Activated CD8-positive, alpha-beta memory T cell treated with anti-CD3 and anti-CD28 coated beads, Interleukin-2, amount 50 U/mL, for 1 hour (primary cell): Measurements from ENCODE around the gene TDP1.

Source experiments
- DNase-seq: peaks from one replicate; pipeline ENCODE4 v3.0.0-alpha.2; 2020; ENCODE audit errors: extremely low read depth

TDP1 gene

DNA sequence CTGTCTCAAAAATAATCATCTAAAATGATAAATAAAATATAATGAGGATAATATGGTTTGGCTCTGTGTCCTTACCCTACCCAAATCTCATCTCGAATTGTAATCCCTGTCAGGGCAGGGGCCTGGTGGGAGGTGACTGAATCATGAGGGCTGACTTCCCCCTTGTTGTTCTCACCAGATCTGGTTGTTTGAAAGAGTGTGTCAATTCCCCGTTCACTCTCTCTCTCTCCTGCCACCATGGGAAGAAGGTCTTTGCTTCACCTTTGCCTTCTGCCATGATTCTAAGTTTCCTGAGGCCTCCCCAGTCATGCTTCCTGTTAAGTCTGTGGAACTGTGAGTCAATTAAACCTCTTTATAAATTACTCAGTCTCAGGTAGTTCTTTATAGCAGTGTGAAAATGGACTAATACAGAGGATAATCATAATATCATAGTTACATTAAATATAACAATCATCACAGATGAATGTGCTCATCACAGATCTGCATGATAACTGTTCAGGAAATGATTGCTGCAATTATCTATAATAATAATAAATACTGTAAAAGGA, 13.8 kb upstream of the TDP1 start:
- DNase-seq: no peak

DNA sequence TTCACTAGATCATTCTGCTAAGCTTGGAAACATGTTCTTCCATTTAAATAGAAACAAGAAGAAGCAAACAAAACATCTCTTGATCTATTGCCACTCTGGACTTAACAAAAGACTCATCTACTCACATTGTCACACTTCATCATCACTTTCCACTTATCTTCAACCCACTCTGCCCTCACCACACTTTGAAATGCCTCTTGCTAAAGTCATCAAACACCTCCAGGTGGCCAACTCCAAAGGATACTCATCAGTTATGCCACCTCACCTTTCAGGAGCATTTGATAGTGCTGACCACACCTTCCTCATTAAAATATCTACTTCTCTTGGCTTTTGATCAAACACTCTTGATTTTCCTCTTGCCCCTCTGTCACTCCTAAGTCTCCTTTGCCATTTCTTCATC, 8.4 kb upstream of the TDP1 start:
- no peak for DNase-seq

DNA sequence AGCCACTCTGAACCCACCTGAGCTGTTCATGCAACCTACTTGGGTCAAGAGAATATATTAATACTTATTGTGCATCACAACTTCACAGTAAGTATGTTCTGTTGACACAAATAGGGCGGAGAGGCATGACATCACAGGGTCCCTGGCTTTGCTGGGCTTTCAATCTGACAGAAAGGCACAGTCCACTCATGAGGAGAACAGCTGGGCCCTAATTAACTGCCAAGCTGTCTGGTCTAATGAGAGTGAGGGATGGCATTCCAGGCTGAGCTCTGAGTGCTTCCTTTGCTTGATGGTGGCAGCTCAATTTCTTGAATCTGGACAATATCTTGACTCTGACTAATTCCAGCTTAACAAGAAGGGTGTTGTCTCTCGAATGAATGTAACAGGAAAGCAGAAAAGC, 3.2 kb upstream of the TDP1 start:
- DNase-seq: no peak

DNA sequence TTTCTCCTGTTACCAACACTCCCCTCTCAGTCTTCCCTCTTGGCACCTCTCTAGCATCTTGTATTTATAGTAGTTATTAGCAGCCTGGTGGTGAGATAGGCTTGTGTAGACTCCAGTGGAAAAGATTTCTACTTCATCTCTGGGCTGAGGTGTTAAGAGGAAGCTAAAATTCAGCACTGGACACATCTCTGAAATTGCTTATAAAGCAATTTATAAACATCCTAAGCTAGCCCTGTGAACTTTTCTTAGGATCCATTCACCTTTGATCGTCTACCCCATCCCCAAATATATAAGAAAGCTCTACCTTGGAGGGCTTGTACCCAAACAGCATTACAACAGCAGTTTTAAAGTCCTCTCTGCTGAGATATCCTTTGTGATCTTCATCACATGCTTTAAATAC, 2.1 kb upstream of the TDP1 start:
- no peak for DNase-seq

DNA sequence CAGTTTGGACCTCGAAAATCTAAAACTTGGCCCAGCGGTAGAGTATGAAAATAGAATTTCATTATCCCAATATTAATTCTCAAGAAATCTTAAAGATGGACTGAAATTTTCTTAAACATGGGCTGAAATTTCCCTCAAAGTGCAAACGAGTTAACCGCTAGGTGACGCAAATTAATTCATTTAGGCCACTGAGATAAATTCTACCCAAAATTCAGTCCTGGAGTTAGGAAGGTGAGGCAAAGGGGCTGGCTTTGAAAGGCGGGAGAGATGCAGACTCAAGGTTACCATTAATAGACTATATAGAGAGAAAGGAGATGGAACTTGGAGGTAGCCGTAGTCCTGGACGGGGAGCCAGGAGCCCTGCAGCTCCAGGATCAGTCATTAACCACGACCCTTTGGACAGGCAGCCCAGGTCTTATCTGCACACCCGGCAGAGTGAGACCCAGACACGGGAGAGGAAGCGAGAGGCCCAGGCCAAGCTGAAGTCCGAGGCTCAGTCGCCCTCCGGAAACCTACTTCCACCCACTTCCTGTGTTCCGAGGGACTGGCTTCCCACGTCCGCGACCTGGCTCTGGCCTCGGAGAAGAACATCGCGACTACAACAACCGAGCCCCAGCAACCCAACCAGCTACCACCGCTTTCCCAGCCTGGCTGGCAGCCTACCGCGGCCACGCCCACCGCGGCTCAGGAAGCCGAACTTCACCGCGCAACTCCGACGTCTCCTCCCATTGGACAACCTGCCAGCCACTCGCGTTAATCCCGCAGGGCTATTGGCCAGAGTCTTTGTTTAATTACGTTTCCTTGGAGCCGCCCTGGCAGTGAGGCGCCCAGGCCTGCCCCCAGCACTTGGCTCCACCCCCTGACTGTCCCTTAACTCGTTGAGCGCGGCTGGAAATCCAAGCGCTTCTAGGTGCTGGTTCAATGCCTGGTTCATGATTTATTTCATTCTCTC, 1.4 kb upstream of the TDP1 start, which contains the start of gene EFCAB11:
Gene EFCAB11 (minus strand): TSS at position 661 of the 952 bp plus-strand sequence. CDS start 70 bp downstream, at position 591.
- DNase-seq: peak; percentile 92

DNA sequence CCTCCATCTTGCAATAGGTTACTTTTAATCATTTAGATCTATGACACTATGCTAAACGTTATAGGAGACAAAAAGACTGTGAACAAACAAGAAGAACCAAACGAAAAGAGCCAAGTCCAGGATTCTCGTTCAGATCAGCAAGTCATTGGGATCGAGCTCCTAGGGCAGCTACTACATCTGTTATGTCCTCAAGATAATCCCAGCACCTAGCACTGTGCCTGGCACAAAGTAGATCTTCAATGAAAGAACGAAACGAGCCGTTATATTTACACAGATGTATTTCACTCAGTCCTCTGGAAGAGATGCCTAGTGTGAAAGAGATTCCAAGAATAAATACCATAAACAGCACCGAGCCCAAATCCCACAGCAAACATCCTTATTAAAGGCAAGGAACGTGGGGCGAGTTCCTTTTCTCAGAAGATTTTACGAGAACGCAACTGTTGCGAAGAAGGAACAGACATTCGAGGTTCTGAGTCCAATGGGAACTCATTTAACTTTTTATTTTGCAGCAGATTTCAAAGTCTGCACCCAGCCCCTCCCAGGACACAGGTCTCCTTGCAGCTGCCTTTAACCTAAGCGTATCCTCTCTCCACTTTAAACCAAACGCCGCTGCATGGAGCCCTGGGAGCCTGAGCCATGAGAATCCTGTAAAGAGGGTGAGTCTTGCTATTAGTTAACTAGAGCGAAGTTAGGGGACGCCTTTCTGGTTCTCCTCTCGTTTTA, 544 bp upstream of the TDP1 start:
- no peak for DNase-seq

DNA sequence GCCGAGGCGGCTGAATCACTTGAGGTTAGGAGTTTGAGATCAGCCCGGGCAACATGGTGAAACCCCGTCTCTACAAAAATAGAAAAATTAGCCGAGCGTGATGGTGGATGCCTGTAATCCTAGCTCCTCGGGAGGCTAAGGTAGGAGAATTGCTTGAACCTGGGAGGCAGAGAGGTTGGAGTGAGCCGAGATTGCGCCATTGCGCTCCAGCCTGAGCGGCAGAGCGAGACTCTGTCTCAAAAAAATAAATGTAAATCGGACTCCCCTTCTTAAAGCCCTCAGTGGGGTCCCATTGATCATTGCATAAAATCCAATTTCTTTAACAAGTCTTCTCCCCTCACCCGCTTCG, 908 bp downstream of the TDP1 start:
- DNase-seq: no peak

DNA sequence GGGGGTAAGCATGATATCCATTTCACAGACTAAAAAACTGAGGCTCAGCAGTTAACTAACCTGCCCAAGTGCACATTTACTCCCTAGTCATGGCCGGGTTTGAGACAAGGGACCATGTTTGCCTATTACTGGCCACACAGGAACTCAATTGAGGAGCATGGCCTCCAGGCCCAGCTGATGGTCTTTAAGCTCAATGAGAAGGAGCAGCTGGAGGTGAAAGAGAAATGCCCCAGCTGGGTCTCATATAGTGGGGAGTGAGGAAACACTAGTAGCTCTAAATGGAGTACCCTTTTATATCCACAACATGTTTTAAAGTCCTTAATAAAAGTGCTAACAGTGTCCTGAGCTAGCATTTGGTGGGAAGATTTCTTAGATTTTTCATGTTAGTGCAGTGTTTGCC, 1.6 kb downstream of the TDP1 start:
- DNase-seq: no peak

DNA sequence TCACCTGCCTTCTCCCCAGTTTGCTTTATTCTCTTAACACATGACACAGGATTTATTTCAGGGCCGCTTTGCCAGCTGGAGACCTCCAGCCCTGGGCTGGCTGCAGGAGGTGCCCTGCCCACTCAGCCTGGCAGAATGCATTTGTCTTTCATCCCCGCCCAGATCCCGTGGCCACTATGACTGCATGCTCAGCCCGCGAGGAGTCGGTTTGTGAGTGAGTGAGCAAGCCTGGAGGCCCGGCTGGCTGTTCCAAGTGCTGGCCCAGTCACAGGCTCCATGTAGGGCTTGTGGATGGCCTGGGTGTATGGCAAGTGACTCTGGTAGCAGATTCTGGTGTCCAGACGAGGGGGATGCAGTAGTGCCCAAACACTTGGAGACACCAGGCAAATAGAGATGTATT, 2.1 kb downstream of the TDP1 start:
- DNase-seq: no peak

DNA sequence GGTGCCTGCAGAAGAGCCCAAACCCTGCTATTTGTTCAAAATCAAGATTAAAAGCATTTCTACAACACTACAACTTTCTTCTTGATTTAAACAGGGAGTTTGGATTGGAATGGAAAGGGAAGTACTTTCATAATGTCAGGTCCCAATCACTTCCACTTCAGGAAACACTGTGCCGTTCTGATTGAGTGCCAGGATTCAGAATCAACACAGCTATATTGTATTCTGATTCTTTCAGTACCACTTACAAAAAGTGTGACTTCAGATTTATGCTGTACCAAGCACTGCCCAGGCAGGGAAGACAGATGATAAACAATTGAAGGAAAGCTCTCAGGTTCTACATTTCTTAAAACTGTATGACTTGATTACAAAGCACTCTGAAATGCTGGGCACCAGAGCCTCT, 3.2 kb downstream of the TDP1 start:
- no peak for DNase-seq

DNA sequence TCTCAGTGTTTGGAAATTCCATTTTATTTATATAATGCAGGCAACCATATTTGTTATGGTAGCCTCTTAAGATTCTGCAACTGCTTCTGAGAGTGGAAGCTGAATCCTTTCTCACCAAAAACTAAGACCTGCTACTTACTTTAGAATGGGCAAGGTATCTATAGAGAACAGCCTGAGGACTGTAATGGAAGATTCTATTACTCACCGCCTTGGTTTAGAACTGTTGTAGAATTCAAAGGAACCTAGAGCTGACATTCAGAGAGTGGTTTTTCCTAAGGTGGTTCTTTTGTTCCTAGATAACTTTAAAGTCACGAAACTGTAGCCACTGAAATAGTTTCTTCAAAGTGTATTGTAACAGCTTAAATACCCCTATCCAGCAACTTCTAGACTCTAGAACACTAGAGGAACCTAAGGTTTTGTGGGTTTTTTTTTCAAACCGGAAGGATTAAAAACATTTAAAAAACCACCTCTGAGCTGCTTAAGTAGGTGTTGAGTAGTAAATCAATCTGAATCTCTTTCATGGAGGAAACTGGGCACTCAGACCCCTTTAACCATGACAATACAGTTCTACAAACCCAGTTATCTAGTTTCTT, 4.2 kb downstream of the TDP1 start:
- DNase-seq: no peak

DNA sequence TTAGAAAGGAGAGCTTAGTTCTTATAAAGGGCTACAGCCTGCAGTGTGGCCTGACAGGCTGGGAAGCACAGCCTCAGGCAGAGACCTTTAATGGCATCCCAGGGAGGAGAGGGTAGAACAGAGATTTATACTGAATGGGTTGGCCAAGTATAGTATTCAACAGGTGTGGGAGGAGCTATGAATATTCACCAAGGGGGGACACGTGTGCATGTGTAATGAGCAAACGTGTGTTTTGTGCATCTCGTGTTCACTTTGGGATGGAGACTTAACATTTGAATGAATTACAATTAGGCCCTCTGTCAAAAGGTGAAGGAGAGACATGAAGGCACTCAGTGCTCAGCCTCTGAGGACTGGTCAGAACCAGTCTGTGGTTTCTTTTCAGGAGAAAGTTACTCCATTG, 5.2 kb downstream of the TDP1 start:
- DNase-seq: no peak

DNA sequence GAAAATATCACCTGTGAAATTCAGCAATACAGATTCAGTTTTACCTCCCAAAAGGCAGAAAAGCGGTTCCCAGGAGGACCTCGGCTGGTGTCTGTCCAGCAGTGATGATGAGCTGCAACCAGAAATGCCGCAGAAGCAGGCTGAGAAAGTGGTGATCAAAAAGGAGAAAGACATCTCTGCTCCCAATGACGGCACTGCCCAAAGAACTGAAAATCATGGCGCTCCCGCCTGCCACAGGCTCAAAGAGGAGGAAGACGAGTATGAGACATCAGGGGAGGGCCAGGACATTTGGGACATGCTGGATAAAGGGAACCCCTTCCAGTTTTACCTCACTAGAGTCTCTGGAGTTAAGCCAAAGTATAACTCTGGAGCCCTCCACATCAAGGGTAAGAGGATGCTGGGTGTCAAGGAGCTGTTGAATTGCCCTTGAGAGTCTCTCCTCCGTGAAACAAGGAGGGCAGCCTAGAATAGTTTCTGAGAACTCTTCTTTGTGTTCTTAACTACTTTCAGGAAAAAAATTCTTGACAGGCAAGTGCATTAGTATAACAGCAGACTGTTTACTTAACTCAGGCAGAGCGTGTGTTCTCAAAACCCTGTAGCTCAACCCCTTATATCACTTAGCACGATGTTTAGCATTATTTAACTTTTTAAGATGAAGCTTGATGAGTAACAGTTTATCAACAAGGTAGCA, 7.7 kb downstream of the TDP1 start:
- DNase-seq: no peak

DNA sequence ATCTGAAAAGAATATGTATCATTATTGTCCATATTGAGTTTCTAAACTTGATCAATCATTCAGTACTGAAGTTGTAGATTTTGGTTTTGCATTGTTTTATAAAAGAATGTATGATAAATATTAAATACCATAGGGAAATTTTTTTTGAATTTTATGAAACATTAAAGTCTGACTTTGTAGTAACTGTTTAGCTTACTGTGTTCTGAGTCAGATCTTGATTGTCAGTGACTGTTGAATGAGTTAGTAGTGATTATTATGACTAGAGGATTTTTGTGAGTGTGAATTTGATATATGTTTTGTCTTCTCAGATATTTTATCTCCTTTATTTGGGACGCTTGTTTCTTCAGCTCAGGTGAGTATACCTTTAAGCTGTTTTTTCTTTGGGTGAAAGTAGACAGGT, 10.1 kb downstream of the TDP1 start:
- DNase-seq: no peak

DNA sequence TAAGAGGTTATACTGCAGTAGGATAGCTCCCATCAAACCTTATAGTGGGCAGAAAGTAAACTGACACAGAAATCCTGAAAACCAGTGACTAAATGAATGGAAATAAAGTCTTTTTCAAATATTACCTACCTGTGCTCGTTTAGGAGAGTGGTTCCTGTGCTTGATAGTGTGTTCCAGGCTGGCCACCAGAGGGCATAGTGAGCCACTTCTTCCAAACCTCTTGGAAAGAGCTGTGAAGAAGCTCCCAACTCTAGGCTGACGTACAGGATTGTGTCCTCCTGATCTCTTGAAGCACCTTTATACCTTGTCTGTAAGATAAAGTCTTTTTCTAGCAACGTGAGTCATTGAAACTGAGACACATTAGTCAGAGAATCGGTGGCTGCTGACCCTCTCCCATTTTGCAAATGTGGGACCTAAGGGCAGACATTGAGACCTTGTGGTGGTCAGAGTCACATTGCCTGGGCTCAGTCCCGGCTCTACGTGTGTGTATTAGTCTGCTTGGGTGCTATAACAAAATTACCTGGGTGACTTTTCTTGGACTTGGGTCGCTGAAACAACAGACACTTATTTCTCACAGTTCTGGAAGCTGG, 17.6 kb downstream of the TDP1 start:
- DNase-seq: no peak

DNA sequence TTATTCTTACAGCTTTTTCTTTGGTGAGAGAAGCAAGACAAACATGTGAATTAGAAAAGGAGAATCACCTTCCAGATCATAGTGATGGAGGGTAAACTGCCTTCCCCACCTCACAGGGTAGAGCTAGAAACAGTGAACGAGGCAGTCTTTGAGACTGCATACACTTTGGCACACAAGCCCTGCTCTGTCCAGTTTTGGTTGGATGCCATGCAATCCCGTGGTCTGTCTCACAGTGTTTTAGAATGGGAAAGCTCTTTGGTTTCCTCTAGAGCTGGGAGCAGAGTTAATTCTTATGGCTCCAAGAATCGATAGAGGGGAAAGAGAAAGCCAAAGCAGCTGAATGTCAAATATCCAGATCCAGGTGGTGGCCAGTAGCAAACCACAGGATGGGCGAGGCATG, 21.9 kb downstream of the TDP1 start:
- DNase-seq: no peak

DNA sequence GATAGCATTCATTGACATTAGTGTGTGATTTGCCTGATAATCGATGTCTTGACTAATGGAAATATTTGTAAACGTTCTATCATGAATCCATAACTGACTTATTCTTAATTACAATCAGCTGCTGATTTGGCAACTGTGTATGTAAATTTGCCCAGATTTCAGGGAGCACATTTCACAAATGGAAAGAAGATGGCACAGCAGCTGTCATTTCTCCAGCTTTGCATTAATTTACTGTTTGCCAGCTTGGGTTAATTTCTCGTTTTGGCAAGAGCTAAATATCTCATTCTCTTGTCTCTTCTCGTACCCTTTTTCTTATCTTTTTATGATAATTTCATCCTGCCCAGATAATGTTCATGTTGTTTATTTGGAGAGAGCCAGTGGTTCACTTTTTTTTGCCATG, 22.9 kb downstream of the TDP1 start:
- DNase-seq: no peak

DNA sequence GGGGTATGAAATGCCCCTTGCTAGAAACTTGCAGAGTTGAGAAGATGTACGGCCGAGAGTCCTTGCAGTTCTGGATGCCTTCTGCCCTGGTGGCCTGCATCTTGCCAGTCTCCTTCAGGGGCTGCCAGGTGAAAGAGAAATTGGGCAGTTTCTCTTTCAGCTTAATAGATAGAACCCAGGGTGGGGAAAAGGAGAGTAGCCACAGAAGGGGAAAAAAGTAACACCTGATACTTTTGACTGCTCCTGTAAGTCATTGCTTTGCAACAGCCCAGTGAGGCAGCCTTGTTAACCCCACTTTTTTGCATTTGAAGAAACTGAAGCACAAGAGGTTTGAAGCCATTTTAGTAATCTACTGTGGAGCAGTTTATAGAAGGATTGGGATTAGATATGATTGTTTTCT, 27.6 kb downstream of the TDP1 start:
- DNase-seq: no peak

DNA sequence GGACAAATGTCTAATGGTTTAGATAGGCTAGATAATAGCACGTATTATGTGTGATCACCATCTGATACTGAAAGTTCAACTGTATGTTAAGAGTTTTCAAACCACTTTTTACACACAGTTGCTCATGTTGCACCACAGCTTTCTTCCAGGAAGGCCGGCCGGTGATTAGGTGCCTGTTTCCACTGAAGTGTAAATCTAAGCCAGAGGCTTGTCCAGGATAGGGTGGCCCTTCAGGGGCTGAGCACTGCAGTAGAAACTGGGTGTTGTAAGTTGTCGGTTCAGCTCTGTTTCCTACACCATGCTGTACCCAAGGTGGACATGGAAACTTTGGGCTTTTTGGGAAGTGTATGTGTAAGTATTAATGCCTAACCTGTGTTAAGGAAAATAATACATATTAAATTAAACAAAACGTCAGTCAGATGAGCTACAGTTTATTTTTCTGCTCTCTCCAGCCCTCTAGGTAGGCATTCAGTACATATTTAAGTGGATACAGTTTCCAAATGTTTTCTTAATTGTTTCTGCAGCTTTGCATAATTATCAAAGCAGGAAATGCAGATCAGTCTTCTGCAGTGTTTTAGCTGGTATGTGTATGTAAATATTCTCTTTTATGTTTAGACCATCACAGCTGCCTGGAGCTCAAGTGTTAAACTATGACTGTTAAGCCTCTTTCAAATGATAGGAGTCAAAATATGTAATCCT, 30.9 kb downstream of the TDP1 start:
- DNase-seq: no peak

DNA sequence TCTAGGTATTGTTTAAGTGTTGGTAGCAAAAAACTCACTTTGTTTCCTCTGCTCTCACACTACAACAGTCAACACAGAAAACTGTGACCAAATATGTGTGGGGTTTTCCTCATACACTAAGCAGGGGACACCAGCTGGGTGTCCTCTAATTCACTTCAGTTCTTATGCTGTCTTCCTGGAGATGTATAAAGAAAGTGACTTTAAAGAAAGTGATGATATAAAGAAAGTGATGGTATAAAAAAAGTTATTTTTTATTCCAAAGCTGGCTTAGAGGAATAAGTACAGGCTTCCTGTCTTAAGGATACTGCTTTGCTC, 31.4 kb downstream of the TDP1 start:
- no peak for DNase-seq

DNA sequence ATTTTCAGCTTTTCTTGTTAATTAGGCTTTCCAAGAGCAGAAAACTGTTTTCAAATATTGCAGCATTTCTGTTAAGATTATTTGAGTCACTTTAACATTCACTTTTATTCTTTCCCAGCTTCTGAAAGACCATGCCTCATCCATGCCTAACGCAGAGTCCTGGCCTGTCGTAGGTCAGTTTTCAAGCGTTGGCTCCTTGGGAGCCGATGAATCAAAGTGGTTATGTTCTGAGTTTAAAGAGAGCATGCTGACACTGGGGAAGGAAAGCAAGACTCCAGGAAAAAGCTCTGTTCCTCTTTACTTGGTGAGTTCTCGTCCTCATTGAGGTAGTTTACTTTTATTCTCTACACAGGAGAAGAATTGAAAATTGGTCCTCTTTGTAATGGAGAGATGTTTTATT, 33.1 kb downstream of the TDP1 start:
- DNase-seq: no peak
